GM10266 (cell line): ENCODE measurements around the gene LHFPL3.

Experiments used
- DNase-seq: peaks from one replicate; pipeline ENCODE4 v3.0.0; 2012; ENCODE audit errors: extremely low spot score
- TF ChIP-seq, protein P1 (sequence below): IDR thresholded peaks from 2 replicates; pipeline ENCODE4 v1.5.1; 2012; ENCODE audit warnings: mild to moderate bottlenecking, low read depth; ENCODE audit not compliant: control insufficient read depth, insufficient read depth; ENCODE audit errors: missing control alignments

The LHFPL3 gene

DNA sequence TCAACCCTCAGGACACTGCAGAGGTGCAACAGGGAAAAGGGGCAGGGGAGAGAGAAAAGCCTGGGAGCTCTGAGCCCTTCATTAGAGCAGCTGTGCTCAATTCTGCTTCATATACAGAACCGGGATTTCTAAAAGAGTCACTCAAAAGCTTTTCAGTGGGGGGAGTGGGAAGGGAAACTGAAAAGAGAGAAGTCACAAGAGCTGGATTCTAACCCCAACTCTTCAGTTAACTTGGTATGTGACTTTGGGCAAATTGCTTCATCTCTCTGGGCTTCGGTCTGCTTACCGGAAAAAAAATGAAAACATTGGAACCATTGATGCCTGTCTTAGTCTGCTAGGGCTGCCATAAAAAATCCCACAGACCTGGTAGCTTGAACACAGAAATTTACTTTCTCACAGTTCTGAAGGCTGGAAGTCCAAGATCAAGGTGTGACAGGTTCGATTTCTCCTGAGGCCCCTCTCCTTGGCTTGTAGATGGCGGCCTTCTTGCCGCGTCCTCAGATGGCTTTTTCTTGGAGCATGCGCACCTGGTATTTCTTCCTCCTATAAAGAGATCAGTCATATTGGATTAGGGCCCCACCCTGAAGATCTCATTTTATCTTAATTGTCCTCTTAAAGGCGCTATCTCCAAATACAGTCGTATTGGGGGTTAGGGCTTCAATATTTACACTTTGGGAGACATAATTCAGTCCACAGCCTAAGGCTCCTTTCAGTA is 567.3 kb downstream of the LHFPL3 start:
- DNase-seq: no peak
- TF ChIP-seq, protein P1, sequence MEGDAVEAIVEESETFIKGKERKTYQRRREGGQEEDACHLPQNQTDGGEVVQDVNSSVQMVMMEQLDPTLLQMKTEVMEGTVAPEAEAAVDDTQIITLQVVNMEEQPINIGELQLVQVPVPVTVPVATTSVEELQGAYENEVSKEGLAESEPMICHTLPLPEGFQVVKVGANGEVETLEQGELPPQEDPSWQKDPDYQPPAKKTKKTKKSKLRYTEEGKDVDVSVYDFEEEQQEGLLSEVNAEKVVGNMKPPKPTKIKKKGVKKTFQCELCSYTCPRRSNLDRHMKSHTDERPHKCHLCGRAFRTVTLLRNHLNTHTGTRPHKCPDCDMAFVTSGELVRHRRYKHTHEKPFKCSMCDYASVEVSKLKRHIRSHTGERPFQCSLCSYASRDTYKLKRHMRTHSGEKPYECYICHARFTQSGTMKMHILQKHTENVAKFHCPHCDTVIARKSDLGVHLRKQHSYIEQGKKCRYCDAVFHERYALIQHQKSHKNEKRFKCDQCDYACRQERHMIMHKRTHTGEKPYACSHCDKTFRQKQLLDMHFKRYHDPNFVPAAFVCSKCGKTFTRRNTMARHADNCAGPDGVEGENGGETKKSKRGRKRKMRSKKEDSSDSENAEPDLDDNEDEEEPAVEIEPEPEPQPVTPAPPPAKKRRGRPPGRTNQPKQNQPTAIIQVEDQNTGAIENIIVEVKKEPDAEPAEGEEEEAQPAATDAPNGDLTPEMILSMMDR: no peak

DNA sequence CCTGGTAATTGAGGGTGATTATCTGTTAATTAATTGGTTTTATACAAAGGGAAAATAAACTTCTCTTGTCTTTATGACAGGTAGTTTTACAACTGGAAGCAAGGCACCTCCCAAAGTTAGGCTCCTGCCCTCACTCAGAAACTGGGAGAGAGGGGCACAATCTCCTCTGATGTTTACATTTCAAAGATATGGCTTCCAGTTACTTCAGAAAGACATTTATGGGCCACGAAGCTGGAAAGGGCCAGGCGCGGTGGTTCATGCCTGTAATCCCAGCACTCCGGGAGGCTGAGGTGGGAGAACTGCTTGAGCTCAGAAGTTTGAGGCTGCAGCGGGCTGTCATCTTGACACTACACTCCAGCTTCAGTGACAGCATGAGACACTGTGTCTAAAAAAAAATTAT is 570.0 kb downstream of the LHFPL3 start:
- TF ChIP-seq, protein P1: no peak
- DNase-seq: no peak

DNA sequence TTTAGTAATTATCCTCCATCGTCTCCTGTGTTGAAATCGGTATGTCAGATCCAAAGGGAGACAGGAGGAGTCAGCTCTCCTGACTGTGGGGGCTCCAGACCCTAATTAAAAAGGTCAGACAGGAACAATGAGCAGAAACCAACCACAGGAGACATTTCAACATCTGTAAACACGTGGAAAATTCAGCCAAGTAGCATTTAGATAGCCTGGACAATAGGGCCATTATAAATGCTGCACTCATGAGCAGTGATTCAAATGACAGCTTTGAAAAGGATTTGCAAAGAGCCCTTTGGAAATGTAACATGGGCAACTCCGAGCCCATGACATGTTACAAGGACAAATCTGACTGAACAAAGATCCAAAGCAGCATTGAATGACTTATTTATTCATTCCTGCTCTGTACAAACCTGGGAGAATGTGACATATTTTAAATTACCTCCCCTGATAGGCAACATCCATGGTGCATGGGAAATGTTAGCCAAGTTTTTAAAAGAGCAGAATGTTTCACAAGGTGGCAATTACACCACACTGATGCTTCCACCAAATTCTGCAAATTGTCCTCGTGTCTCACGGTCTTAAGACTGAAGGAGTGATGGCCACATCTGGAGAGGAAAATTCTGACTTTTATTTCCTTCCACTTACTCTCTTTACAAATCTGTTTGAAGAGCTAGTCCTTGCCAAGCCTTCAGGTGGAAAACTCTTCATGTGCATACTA is 572.3 kb downstream of the LHFPL3 start:
- DNase-seq: no peak
- TF ChIP-seq, protein P1: no peak

DNA sequence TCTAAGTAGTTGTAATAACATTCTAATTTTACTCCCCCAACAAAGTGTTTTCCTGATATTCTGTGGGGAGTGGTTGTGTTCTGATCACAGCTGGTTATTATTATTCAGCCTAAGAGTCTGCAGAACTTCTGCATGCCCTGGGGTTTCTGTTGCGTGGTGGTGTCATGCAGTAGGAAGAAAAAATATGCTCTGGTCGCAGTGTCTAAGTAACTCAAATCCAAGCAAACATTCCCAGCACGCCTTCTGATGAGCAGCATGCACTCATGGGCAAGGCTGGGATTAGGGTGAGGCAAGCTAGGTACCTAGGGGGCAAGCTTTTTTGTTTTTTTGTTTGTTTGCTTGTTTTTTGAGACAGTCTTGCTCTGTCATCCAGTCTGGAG is 572.8 kb downstream of the LHFPL3 start:
- no peak for DNase-seq
- TF ChIP-seq, protein P1: no peak

DNA sequence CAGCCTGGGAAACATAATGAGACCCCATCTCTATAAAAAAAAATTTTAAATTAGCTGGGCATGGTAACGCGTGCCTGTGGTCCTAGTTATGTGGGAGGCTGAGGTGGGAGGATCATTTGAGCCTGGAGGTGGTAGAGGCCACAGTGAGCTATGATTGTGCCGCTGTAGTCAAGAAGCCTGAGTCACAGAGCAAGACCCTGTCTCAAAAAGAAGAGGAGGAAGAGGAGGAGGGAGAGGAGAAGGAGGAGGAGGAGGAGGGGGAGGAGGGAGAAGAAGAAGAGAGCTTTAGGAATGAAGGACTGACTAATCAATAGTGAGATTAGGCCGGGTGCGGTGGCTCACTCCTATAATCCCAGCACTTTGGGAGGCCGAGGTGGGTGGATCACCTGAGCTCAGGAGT is 573.8 kb downstream of the LHFPL3 start:
- no peak for DNase-seq
- TF ChIP-seq, protein P1: no peak

DNA sequence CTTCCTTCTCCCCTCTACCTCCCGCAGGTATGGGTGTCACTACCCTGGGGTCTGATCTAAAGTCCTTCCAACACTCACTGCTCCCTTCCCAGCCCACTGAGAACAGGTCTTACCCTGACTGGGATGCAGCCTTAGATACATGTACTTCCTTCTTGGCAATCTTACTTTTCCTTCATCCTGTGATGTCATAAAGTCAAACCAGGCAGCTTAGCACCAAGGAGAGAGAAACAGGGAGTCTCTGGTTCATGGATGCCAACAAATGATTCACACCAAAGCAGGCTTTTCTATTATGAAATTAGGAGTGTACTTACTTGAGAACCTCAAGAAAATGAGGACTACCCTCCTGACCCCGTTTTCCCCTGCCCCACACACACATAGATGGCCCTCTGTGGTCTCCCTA is 574.6 kb downstream of the LHFPL3 start:
- TF ChIP-seq, protein P1: no peak
- DNase-seq: no peak

DNA sequence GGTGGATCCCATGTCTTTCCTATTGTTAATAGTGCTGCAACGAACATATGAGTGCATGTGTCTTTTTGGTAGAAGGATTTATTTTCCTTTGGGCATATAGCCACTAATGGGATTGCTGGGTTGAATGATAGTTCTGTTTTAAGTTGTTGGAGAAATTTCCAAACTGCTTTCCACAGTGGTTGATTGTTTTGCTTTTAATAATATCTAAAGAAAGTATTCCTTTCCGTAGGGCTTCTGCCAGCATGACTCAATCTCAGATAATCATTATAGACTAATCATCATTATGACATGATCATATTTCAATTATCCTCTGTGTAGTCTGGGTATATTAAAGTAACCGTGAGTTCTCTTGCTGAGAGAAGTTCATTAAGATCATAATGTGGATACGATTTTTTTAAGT is 575.4 kb downstream of the LHFPL3 start:
- TF ChIP-seq, protein P1: no peak
- no peak for DNase-seq
